Central memory CD8-positive, alpha-beta T cell (primary cell): ENCODE measurements around the gene TMEM161A.

Experiments
- ATAC-seq: fragments of 150-1000 bp; cut with Tn5 transposase; replicated peaks from 2 replicates; pipeline ENCODE4 v1.10.0; 2022; ENCODE audit warnings: mild to moderate bottlenecking, moderate FRiP score, moderate number of reproducible peaks; ENCODE audit not compliant: poor library complexity, severe bottlenecking; ENCODE audit errors: extremely low read depth
- DNase-seq, 2 donors: peaks; one replicate each; pipeline ENCODE4 v3.0.0; 2021; ENCODE audit warnings: low spot score in 2 of 2
- H3K27ac Mint-ChIP-seq: one replicate; pipeline ENCODE4 v1.8.0; 2022; ENCODE audit warnings: low read depth, mild to moderate bottlenecking, moderate library complexity, mixed read lengths
- H3K27me3 Mint-ChIP-seq: one replicate; pipeline ENCODE4 v1.8.0; 2022; ENCODE audit warnings: mixed read lengths
- H3K36me3 Mint-ChIP-seq: one replicate; pipeline ENCODE4 v1.8.0; 2022; ENCODE audit warnings: mild to moderate bottlenecking, moderate library complexity, mixed read lengths; ENCODE audit not compliant: insufficient read depth
- H3K4me1 Mint-ChIP-seq: one replicate; pipeline ENCODE4 v1.8.0; 2022; ENCODE audit warnings: mixed read lengths
- H3K4me3 Mint-ChIP-seq: one replicate; pipeline ENCODE4 v1.8.0; 2022; ENCODE audit warnings: mild to moderate bottlenecking, moderate library complexity, mixed read lengths
- H3K9me3 Mint-ChIP-seq: one replicate; pipeline ENCODE4 v1.8.0; 2022; ENCODE audit warnings: mixed read lengths

Gene TMEM161A

DNA sequence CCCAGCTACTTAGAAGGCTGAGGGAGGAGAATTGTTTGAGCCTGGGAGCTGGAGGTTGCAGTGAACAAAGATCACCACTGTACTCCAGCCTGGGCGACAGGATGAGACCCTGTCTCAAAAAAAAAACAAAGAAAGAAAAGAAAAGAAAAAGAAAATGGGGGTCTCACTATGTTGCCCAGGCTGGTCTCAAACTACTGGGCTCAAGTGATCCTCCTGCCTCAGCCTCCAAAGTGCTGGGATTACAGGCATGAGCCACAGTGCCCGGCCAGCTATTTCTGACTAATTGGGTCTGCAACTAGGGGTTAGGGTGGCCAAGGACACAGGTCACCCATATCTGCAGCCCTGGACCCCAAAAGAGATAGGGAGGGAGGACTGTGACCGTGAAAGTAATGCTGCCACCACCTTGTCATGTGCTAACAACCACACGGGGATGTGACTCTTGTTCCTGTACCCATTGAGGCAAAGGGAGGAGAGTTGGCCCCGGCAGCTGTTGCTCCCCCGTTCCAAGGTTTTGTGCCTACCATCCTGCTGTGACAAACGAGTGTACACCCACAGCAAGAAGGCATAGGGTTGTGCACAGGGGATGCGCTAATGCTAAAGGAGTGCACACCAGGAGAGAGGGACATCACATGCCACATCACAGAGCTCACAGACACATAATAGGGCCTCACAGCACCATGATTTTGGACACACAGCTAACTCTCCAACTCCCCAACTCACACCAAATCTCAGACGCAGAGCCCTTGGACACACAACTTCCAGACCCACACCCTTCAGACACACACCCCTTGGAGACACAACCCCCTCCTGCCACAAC is 31.2 kb upstream of the TMEM161A start:
- DNase-seq (no peak), ATAC-seq (no peak)
- Mint-ChIP-seq H3K27me3 (peaks cover 12% of the 10 kb centered on the region), H3K36me3 (no peaks in the 10 kb centered on the region), H3K9me3 (no peaks in the 10 kb centered on the region), H3K4me1 (peaks cover 22% of the 10 kb centered on the region), H3K4me3 (peak overlapping the region; percentile 50), H3K27ac (no peak overlapping the region)

DNA sequence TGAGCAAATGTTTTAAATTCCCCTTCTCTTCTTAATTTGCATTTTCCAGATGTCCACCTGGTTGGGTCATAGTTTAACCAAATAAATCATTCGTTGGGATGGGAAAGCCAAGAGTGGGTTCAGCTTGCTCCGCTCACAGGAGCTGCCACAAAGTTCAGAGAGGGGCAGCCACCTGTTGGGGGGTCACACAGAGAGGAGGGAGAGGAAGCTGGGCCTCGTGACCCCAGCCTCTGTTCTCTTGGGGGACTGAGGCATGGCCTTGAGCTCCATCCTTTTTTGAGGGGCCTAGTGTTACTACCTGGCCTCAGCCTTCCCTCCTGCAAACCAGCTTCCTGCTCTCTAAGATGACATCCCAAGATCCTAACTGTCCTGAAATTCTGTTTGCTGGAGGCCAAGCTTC is 29.3 kb upstream of the TMEM161A start:
- H3K4me3 Mint-ChIP-seq: no peak overlapping the region
- DNase-seq: no peak
- H3K9me3 Mint-ChIP-seq: no peaks in the 10 kb centered on the region
- no peaks in the 10 kb centered on the region for H3K36me3 Mint-ChIP-seq
- ATAC-seq: no peak
- no peak overlapping the region for H3K27ac Mint-ChIP-seq
- peaks cover 12% of the 10 kb centered on the region for H3K27me3 Mint-ChIP-seq
- H3K4me1 Mint-ChIP-seq: peaks cover 22% of the 10 kb centered on the region

DNA sequence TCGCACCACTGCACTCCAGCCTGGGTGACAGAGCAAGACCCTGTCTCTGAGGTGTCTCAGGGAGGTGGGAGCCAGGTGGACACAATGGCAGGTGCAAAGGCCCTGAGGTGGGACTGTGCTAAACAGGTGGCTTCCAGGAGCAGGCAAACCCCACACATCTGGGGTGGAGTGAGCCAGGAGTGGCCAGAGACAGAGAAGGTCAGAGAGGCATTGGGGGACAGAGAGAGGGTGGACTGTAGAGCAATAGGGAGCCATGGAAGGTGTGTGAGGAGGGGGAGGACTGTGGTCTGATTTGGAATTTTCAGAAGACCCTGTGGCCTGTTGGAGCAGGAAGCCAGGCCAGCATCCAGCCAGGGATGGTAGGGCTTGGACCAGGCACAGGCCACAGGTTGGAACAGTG is 27.1 kb upstream of the TMEM161A start:
- ATAC-seq: no peak
- Mint-ChIP-seq H3K9me3 (no peaks in the 10 kb centered on the region), H3K27ac (peak overlapping the region; percentile 57), H3K4me1 (peaks cover 10% of the 10 kb centered on the region), H3K27me3 (peaks cover 4% of the 10 kb centered on the region), H3K4me3 (no peak overlapping the region), H3K36me3 (no peaks in the 10 kb centered on the region)
- no peak for DNase-seq

DNA sequence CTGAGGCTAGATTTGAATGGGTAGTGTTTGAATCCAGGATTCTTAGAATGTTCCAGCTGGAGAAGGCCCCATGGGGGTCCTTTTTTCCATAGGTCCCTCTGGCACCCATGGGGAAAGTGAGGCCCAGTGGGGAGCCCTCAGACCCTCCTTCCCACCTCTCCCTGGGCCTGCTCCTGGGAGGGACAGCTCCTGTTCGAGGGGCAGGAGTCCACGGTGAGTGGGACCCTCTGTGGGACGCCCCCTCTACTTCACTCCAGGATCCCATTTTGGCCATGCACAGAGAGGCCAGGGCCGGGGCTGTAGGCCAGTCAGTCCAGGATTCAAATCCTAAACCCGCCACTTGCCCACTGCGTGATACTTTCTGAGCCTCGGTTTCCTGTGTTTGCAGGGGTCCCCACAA is 24.2 kb upstream of the TMEM161A start:
- Mint-ChIP-seq H3K27ac (no peak overlapping the region), H3K36me3 (peaks cover under 1% of the 10 kb centered on the region), H3K9me3 (no peaks in the 10 kb centered on the region), H3K4me1 (no peaks in the 10 kb centered on the region), H3K4me3 (no peak overlapping the region), H3K27me3 (no peaks in the 10 kb centered on the region)
- ATAC-seq: no peak
- no peak for DNase-seq

DNA sequence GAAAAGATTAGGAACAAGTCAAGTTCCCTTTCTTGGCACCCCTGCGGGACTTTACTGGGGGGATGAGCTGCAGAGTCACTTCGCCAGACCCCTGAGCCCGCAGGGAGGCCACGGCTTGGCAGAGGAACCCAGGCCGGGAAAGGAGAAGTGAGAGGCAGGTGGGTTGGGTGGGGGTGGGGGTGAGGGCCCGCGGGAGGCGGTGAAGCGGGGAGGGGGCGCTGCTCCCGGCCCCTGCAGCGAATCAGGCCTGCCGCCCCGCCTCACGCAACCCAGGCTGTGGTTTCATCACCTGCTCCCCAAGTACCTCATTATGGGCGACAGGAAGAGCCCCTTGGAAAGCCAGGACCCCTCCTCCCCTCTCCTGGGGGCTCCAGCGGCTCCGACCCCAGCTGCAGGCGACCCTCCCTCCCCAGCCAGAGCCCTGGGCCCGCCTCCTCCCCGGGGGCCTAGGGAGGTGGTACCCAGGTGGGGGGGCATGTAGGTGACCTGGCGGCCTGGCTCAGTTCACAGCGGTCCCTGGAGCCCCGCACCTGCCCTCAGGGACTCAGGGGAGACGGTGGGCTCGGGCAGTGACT is 22.3 kb upstream of the TMEM161A start:
- no peak for ATAC-seq
- no peak for DNase-seq
- H3K27me3 Mint-ChIP-seq: no peaks in the 10 kb centered on the region
- H3K9me3 Mint-ChIP-seq: no peaks in the 10 kb centered on the region
- peaks cover 11% of the 10 kb centered on the region for H3K36me3 Mint-ChIP-seq
- H3K27ac Mint-ChIP-seq: no peak overlapping the region
- no peaks in the 10 kb centered on the region for H3K4me1 Mint-ChIP-seq
- H3K4me3 Mint-ChIP-seq: no peak overlapping the region

DNA sequence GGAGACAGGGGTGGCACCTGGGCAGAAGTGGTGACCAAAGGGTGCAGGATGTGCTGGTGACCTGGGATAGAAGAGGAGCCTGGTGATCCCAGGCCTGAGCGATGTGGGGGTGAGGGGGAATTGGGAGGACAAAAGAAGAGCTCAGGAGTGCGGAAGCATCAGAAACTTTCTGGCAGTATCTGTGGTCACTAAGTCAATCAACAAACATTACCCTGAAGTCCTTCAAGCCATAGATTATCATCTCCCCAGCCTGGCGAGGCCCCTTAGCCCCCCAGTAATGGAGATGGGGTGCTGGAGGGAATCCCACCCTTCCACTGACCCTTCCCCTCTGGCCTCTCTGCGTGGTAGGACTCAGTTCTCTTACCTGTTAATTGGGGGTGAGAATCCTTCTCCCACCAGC is 21.3 kb upstream of the TMEM161A start:
- no peak for DNase-seq
- Mint-ChIP-seq H3K36me3 (peaks cover 11% of the 10 kb centered on the region), H3K9me3 (no peaks in the 10 kb centered on the region)

DNA sequence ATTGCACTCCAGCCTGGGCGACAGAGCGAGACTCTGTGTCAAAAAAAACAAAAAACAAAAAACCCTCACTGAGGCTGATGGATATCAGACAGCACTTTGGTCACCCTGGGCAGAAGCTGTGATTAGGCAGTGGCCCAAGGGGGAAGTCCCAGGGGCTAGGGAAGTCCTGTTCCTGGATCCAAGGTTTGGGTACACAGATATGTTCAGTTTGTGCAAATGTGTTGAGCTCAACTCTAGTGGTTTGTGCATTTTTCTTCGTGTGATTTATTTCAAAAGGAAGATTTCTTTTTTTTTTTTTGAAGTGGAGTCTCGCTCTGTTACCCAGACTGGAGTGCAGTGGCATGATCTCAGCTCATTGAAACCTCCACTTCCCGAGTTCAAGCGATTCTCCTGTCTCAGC is 19.5 kb upstream of the TMEM161A start:
- ATAC-seq: no peak
- H3K36me3 Mint-ChIP-seq: peaks cover 14% of the 10 kb centered on the region

More for the DNA sequence above, 21.3 kb upstream of the TMEM161A start:
- Mint-ChIP-seq H3K4me3 (no peak overlapping the region), H3K4me1 (no peaks in the 10 kb centered on the region), H3K27ac (no peak overlapping the region), H3K27me3 (no peaks in the 10 kb centered on the region)
- ATAC-seq: no peak

DNA sequence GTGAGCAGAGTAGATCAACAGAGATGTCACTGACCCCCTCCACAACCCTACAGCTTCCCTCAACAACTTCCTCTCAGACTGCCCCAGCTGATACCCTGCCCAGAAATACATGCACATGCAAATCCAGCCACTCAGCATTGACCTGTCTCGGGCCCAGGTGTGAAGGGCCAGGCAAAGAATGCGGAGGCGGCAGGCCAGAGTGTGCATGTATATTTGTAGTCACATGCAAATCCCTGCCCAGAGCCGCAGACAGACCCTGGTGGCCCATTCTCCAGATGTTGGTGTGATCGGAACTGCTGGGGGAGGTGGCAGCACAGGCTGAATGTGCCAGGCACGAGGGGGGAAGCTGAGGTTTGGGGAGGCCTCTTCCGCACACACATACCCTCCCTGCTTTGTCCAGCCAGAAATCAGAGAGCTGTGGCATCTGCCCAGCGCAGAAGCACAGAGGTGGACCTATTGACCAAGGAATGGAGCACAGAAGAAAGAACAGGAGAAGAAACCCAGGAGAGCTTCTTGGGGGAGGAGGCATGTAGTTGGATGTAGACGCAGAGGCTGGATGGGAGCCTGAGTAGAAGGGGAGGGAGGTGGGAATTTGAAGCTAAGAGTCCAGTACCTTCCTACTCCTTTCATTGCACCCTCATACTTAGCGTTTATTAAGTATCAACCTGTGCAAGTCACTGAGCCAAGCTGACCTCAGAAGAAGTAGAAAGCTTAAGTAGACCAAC is 17.4 kb upstream of the TMEM161A start:
- Mint-ChIP-seq H3K27ac (no peak overlapping the region), H3K4me3 (no peak overlapping the region), H3K9me3 (no peaks in the 10 kb centered on the region), H3K36me3 (peaks cover 14% of the 10 kb centered on the region), H3K27me3 (no peaks in the 10 kb centered on the region), H3K4me1 (no peaks in the 10 kb centered on the region)
- no peak for DNase-seq
- no peak for ATAC-seq

More for the DNA sequence above, 19.5 kb upstream of the TMEM161A start:
- Mint-ChIP-seq H3K4me1 (no peaks in the 10 kb centered on the region), H3K27ac (no peak overlapping the region), H3K9me3 (no peaks in the 10 kb centered on the region), H3K27me3 (no peaks in the 10 kb centered on the region), H3K4me3 (no peak overlapping the region)
- no peak for DNase-seq

DNA sequence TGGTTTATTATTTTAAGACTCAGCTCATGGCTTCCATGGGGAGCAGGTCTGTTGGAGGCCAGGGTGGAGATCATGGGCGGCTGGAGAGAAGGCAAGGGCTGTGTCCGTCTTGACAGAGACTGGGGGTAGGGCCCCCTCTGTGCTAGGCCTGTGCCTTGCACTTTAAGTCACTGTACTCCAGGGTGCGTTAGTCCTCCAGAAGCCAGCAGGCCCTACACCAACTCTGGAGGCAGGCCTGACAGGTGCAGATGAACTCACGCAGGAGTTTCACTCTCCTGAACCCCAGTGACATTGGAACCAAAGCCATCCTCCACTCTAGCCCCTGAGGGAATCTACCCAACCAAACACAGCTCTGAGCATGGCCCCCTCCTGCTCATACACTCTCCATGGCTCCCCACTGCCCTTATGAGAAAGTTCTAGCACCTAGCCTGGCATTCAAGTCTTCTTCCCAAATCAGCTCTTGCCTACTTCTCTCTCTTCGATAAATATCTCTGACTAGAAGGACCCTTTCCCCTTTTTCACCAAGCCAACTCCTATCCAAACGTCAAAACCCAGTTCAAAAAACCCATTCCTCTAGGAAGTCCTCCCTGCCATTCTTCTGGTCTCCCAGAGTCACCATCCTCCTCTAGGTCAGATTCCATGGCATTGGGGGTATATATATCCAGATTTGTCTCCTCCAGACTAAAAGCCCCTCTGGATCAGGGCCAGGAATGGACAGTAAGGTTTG is 16.7 kb upstream of the TMEM161A start:
- ATAC-seq: no peak
- H3K9me3 Mint-ChIP-seq: no peaks in the 10 kb centered on the region
- no peaks in the 10 kb centered on the region for H3K27me3 Mint-ChIP-seq
- no peaks in the 10 kb centered on the region for H3K4me1 Mint-ChIP-seq
- no peak overlapping the region for H3K4me3 Mint-ChIP-seq
- no peak overlapping the region for H3K27ac Mint-ChIP-seq
- DNase-seq: no peak
- peaks cover 14% of the 10 kb centered on the region for H3K36me3 Mint-ChIP-seq

DNA sequence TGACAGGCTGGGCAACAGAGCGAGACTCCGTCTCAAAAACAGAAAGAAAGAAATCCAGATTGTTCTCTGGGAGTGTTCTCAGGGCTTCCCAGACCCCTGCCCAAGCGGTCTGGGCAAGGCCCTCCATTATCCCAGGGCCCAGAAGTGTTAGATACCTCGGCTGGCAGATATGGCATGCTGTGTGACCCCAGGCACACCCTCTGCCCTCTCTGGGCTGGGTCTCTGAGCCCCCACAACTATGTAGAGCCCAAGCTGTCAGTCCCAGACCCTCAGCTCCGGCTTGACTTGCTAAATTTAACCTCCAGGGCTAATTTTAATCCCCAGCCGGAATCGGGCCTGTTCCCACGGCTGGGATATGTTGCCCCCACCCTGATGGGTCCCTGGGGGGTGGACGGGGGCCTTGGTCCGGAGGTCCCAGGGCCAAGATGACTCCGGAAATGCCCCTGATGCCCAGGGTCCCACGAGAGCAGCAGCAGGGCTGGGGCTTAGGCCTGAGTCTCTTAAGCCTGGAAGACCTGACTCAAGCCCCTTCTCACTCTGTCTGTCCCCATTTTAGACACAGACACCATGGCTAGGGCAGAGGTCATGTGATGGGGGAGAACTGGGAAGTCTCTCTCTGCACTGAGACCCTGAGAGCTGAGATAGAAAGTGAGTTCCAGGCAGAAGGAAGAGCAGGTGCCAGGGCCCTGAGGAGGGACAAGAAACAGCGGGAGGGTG is 14.5 kb upstream of the TMEM161A start:
- H3K36me3 Mint-ChIP-seq: peaks cover 20% of the 10 kb centered on the region
- H3K4me3 Mint-ChIP-seq: no peak overlapping the region
- DNase-seq (no peak), ATAC-seq (no peak)
- no peak overlapping the region for H3K27ac Mint-ChIP-seq
- no peaks in the 10 kb centered on the region for H3K4me1 Mint-ChIP-seq
- no peaks in the 10 kb centered on the region for H3K27me3 Mint-ChIP-seq
- H3K9me3 Mint-ChIP-seq: no peaks in the 10 kb centered on the region

DNA sequence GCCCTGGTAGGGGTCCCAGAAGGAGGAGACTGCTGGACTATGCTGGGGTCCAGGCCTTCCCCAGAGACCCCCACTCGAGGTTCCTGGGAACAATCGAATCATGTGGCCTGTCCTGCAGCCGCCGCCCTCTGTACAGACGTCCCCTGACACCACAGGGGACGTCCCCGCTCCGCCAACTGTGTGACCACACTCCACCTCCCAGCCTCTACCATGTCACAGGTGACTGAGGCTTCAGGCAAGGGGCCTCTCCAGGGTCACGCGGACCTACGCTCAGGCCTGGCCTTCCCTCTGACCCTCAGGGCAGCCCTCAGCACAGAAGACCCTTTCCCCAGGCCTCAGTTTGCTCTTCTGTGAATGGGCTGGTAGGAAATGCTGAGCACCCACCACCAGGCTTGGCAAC is 13.1 kb upstream of the TMEM161A start:
- ATAC-seq (no peak), DNase-seq (no peak)
- Mint-ChIP-seq H3K9me3 (no peaks in the 10 kb centered on the region), H3K36me3 (peaks cover 18% of the 10 kb centered on the region), H3K4me1 (no peaks in the 10 kb centered on the region), H3K4me3 (no peak overlapping the region), H3K27me3 (no peaks in the 10 kb centered on the region), H3K27ac (no peak overlapping the region)

DNA sequence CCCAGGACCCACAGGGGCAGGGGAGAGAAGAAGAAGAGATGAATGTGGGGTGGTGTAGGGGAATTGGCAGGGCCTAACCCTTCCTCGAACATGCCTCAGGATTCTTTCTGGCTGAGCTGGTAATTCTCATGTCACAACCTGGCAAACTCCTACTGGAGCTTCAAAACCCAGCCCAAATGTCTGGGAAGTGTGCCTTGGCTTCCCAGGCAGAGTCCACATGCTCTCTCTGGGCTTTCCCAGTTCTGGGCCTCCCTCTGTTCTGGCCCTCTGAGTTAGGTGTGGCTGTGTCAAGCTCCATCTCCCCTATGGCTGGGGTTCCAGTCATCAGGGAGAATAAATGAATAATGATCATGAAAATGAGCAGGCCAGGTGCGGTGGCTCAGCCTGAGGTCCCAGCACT is 11.2 kb upstream of the TMEM161A start:
- Mint-ChIP-seq H3K36me3 (peaks cover 17% of the 10 kb centered on the region), H3K4me3 (no peak overlapping the region), H3K9me3 (no peaks in the 10 kb centered on the region), H3K27me3 (no peaks in the 10 kb centered on the region), H3K27ac (no peak overlapping the region), H3K4me1 (no peaks in the 10 kb centered on the region)
- no peak for ATAC-seq
- DNase-seq: no peak
